ENCODE results near the gene SLC25A21. TPM values are rescaled to one million over a fixed set of nuclear protein-coding genes. Genes with fewer than 3 reads are reported as not detected.

SLC25A21 gene
- total RNA-seq, 2 experiments from 2014 or later = not detected

DNA sequence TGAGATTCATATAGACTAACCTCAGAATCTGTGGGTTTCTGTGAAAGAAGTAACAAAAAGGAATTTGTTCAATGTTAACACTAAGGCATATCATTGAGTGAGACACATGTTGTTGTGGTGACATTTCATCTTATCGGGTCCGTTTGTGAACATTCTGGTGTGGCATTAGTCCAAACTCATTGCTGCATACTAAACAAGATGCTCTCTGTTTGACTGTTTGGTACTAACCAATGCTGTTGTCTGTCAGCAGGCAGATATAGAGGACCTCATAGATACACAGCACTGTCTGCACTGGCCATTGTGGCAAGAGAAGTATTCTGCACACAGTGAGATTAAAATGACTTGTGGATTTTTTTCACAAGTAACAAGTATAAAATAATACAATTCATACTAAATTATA, 41.2 kb downstream of the SLC25A21 start:
- H3K9me3 Mint-ChIP-seq = peaks cover 2% of the 10 kb centered on the region
- CTCF ChIA-PET = no interaction called here
- H3K36me3 Mint-ChIP-seq (ENCODE audit: low read depth) = no peaks in the 10 kb centered on the region

DNA sequence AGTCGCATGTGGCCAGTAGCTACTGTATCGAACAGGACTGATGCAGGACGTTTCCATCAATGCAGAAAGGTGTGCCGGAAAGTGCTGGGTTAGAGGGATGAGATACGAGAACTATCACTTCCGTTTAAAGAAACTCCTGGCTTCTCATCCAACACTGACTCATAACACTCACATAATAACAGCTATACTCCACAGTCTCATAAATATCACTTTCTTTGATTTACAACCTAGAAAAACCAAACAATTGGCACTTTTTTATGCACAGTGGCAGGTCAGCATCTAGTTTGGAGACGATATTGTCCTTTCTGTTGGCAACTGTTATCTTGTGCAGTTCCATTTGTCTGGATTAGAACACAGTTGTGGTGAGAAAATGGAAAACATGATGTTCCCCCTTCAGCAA, 43.4 kb downstream of the SLC25A21 start:
- DNase-seq = no peak
- H3K4me1 Mint-ChIP-seq (ENCODE audit: low read depth) = no peaks in the 10 kb centered on the region
- peaks cover 3% of the 10 kb centered on the region for H3K27me3 Mint-ChIP-seq (ENCODE audit: low read depth)
- H3K36me3 Mint-ChIP-seq (ENCODE audit: low read depth) = no peaks in the 10 kb centered on the region
- intact Hi-C loops (cut with micrococcal nuclease) = no loop called here
- no peak overlapping the region for H3K4me3 Mint-ChIP-seq
- H3K27ac Mint-ChIP-seq = no peak overlapping the region
- CTCF ChIA-PET = no interaction called here
- H3K9me3 Mint-ChIP-seq = peaks cover 2% of the 10 kb centered on the region

More for the DNA sequence above, 41.2 kb downstream of the SLC25A21 start:
- H3K4me1 Mint-ChIP-seq (ENCODE audit: low read depth) = no peaks in the 10 kb centered on the region
- no peak overlapping the region for H3K27ac Mint-ChIP-seq
- no peak overlapping the region for H3K4me3 Mint-ChIP-seq
- H3K27me3 Mint-ChIP-seq (ENCODE audit: low read depth) = peaks cover 3% of the 10 kb centered on the region
- intact Hi-C loops (cut with micrococcal nuclease) = no loop called here
- no peak for DNase-seq

DNA sequence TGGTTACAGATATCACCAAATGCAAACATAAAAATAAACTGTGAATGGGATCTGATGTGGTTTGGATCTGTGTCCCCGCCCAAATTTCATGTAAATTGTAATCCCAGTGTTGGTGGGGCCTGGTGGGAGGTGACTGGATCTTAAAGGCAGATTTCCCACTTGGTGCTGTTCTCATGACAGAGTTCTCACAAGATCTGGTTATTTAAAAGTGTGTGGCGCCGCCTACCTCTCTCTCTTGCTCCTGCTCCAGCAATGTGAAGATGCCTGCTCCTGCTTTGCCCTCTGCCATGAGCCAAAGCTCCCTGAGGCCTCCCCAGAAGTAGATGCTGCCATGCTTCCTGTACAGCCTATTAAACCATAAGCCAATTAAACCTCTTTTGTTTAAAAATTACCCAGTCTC, 47.8 kb downstream of the SLC25A21 start:
- DNase-seq = no peak
- Mint-ChIP-seq H3K4me3 (no peak overlapping the region), H3K27ac (no peak overlapping the region), H3K9me3 (peaks cover 2% of the 10 kb centered on the region), H3K27me3 (ENCODE audit: low read depth) (no peaks in the 10 kb centered on the region), H3K36me3 (ENCODE audit: low read depth) (no peaks in the 10 kb centered on the region), H3K4me1 (ENCODE audit: low read depth) (no peaks in the 10 kb centered on the region)
- CTCF ChIA-PET = no interaction called here
- intact Hi-C loops (cut with micrococcal nuclease) = no loop called here

- no peak for DNase-seq
- CTCF ChIA-PET = no interaction called here
These were observed 49.3 kb downstream of the SLC25A21 start for GRCh38 chr14:37122919-37123639.

DNA sequence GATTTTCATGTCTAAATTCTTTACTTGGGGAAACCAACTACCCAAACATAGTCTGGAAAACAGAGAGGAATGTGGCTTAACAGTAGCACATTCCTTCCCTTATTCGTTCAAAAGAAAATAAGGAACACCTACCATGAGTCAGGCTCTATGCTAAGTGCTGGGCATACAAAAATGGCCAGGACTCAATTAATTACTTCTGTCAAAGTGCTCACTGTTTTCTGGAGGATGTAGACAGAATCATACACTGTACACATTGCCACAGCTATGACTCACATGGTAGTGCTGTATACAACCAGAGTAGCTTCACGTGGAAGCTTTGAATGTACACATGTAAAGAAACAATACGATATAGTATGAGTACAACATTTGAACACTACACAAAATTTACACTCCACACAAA, 50.1 kb downstream of the SLC25A21 start:
- peaks cover 6% of the 10 kb centered on the region for H3K9me3 Mint-ChIP-seq
- H3K4me1 Mint-ChIP-seq (ENCODE audit: low read depth) = no peaks in the 10 kb centered on the region
- no peak overlapping the region for H3K27ac Mint-ChIP-seq
- H3K4me3 Mint-ChIP-seq = no peak overlapping the region
- DNase-seq = no peak
- CTCF ChIA-PET = no interaction called here
- intact Hi-C loops (cut with micrococcal nuclease) = no loop called here
- H3K27me3 Mint-ChIP-seq (ENCODE audit: low read depth) = no peaks in the 10 kb centered on the region
- H3K36me3 Mint-ChIP-seq (ENCODE audit: low read depth) = no peaks in the 10 kb centered on the region

More at GRCh38 chr14:37122919-37123639, 49.3 kb downstream of the SLC25A21 start:
- Mint-ChIP-seq H3K27me3 (ENCODE audit: low read depth) (no peaks in the 10 kb centered on the region), H3K4me3 (no peak overlapping the region), H3K36me3 (ENCODE audit: low read depth) (no peaks in the 10 kb centered on the region), H3K9me3 (peaks cover 4% of the 10 kb centered on the region), H3K27ac (no peak overlapping the region), H3K4me1 (ENCODE audit: low read depth) (no peaks in the 10 kb centered on the region)
- intact Hi-C loops (cut with micrococcal nuclease) = no loop called here

DNA sequence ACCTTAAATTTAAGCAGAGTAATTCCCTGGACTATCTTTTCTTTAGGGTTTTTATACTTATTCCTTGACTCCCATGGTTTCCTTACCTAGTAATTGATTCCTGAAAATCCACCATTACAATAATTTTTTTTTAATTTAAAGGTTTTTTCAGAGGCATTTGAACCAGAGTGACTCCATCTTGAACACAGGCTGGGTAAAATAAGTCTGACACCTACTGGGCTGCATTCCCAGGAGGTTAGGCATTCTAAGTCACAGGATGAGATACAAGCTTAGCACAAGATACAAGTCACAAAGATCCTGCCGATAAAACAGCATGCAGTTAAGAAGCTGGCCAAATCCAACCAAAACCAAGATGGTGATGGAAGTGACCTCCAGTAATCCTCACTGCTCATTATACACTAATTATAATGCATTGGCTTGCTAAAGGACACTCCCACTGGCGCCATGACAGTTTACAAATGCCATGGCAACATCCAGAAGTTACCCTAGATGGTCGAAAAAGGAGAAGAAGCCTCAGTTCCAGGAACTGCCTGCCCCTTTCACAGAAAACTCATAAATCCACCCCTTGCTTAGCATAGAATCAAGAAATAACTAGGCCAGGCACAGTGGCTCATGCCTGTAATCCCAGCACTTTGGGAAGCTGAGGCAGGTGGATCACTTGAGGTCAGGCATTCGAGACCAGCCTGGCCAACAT, 53.6 kb downstream of the SLC25A21 start:
- H3K9me3 Mint-ChIP-seq = peaks cover 7% of the 10 kb centered on the region
- no peak for DNase-seq
- CTCF ChIA-PET = no interaction called here
- H3K4me1 Mint-ChIP-seq (ENCODE audit: low read depth) = no peaks in the 10 kb centered on the region
- H3K27ac Mint-ChIP-seq = no peak overlapping the region
- no peak overlapping the region for H3K4me3 Mint-ChIP-seq
- H3K27me3 Mint-ChIP-seq (ENCODE audit: low read depth) = no peaks in the 10 kb centered on the region
- H3K36me3 Mint-ChIP-seq (ENCODE audit: low read depth) = no peaks in the 10 kb centered on the region
- intact Hi-C loops (cut with micrococcal nuclease) = no loop called here

- H3K27me3 Mint-ChIP-seq (ENCODE audit: low read depth) = no peaks in the 10 kb centered on the region
- CTCF ChIA-PET = interaction anchor here (0.6 kb wide), 2 partner anchors 15 to 448 kb away, joined by 4 read pairs; no protein-coding TSS in a partner anchor
These were observed 55.2 kb downstream of the SLC25A21 start for GRCh38 chr14:37116933-37117849.

DNA sequence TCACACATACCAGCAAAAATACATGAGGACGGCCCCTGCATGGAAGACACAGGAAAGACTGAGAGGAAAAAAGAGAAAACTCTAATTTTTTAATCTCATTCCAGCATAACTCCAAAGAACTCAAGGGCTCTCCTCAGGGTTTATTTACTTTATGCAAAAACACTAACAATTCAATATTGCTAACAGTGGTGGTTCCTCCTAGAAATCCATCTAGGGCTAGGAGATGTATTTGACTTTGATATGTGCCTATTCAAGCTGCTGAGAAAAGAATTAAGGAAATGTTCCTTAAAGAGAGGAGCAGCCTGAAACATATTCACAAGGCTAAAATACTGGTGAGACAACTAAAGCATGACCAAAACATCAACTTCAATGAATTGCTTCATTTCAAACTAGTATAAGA, 57.0 kb downstream of the SLC25A21 start:
- no peaks in the 10 kb centered on the region for H3K4me1 Mint-ChIP-seq (ENCODE audit: low read depth)
- CTCF ChIA-PET = no interaction called here
- no peak for DNase-seq
- H3K9me3 Mint-ChIP-seq = peaks cover 7% of the 10 kb centered on the region
- H3K4me3 Mint-ChIP-seq = no peak overlapping the region
- no peaks in the 10 kb centered on the region for H3K27me3 Mint-ChIP-seq (ENCODE audit: low read depth)
- intact Hi-C loops (cut with micrococcal nuclease) = no loop called here
- H3K27ac Mint-ChIP-seq = no peak overlapping the region
- no peaks in the 10 kb centered on the region for H3K36me3 Mint-ChIP-seq (ENCODE audit: low read depth)

More at GRCh38 chr14:37116933-37117849, 55.2 kb downstream of the SLC25A21 start:
- no peaks in the 10 kb centered on the region for H3K36me3 Mint-ChIP-seq (ENCODE audit: low read depth)
- no peak for DNase-seq
- H3K4me3 Mint-ChIP-seq = no peak overlapping the region
- no peak overlapping the region for H3K27ac Mint-ChIP-seq
- H3K9me3 Mint-ChIP-seq = peaks cover 7% of the 10 kb centered on the region
- intact Hi-C loops (cut with micrococcal nuclease) = no loop called here
- H3K4me1 Mint-ChIP-seq (ENCODE audit: low read depth) = no peaks in the 10 kb centered on the region

GRCh38 chr14:37114559-37114958, 57.8 kb downstream of the SLC25A21 start:
- H3K27ac Mint-ChIP-seq = no peak overlapping the region
- H3K9me3 Mint-ChIP-seq = peaks cover 7% of the 10 kb centered on the region
- H3K27me3 Mint-ChIP-seq (ENCODE audit: low read depth) = no peaks in the 10 kb centered on the region
- CTCF ChIA-PET = no interaction called here
- intact Hi-C loops (cut with micrococcal nuclease) = no loop called here
- H3K4me1 Mint-ChIP-seq (ENCODE audit: low read depth) = no peaks in the 10 kb centered on the region
- H3K36me3 Mint-ChIP-seq (ENCODE audit: low read depth) = no peaks in the 10 kb centered on the region
- no peak overlapping the region for H3K4me3 Mint-ChIP-seq
- DNase-seq = no peak

- no peaks in the 10 kb centered on the region for H3K27me3 Mint-ChIP-seq (ENCODE audit: low read depth)
- H3K9me3 Mint-ChIP-seq = peaks cover 7% of the 10 kb centered on the region
- no peaks in the 10 kb centered on the region for H3K36me3 Mint-ChIP-seq (ENCODE audit: low read depth)
- no peak overlapping the region for H3K4me3 Mint-ChIP-seq
- no peak overlapping the region for H3K27ac Mint-ChIP-seq
- intact Hi-C loops (cut with micrococcal nuclease) = no loop called here
- no peaks in the 10 kb centered on the region for H3K4me1 Mint-ChIP-seq (ENCODE audit: low read depth)
- DNase-seq = no peak
- CTCF ChIA-PET = no interaction called here
These were observed 58.4 kb downstream of the SLC25A21 start for GRCh38 chr14:37114002-37114401.

GRCh38 chr14:37098132-37098531, 74.3 kb downstream of the SLC25A21 start:
- Mint-ChIP-seq H3K4me1 (ENCODE audit: low read depth) (no peaks in the 10 kb centered on the region), H3K27me3 (ENCODE audit: low read depth) (no peaks in the 10 kb centered on the region), H3K27ac (no peak overlapping the region), H3K36me3 (ENCODE audit: low read depth) (no peaks in the 10 kb centered on the region), H3K9me3 (no peaks in the 10 kb centered on the region), H3K4me3 (no peak overlapping the region)
- intact Hi-C loops (cut with micrococcal nuclease) = no loop called here
- no peak for DNase-seq
- CTCF ChIA-PET = no interaction called here

DNA sequence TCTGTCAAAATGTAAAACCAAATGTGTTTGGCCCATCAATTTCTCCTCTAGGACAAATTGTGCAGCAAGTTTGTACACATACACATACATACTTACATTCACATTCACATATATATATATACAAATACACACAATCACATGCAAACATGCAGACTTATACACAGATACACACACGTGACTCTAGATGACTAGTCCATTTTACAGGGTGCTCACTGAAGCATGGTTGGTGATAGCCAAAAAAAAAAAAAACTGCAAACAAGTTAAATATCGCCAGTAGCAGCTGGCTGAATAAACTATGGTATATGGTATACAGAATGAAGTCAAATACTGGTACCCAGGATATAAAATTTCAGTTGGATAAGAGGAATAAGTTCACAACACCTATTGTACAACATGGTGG, 77.9 kb downstream of the SLC25A21 start:
- H3K4me1 Mint-ChIP-seq (ENCODE audit: low read depth) = no peaks in the 10 kb centered on the region
- CTCF ChIA-PET = no interaction called here
- no peak for DNase-seq
- no peaks in the 10 kb centered on the region for H3K36me3 Mint-ChIP-seq (ENCODE audit: low read depth)
- no peak overlapping the region for H3K4me3 Mint-ChIP-seq
- no peak overlapping the region for H3K27ac Mint-ChIP-seq
- intact Hi-C loops (cut with micrococcal nuclease) = no loop called here
- H3K9me3 Mint-ChIP-seq = no peaks in the 10 kb centered on the region
- no peaks in the 10 kb centered on the region for H3K27me3 Mint-ChIP-seq (ENCODE audit: low read depth)
